ENCODE data around the gene MPP1. TPM values are rescaled to one million over a fixed set of nuclear protein-coding genes. Genes with fewer than 3 reads are reported as not detected.

Gene MPP1
- total RNA-seq, 2 experiments from 2014 or later: 22.5 to 24.9 TPM

GRCh38 chrX:154738011-154738738 lies 67.1 kb downstream of the MPP1 start:
- Mint-ChIP-seq H3K4me1 (ENCODE audit: low read depth) (peaks cover 76% of the 10 kb centered on the region), H3K27ac (peak overlapping the region; percentile 89), H3K36me3 (ENCODE audit: low read depth) (peaks cover 8% of the 10 kb centered on the region), H3K9me3 (no peaks in the 10 kb centered on the region), H3K4me3 (peak overlapping the region; percentile 46), H3K27me3 (no peaks in the 10 kb centered on the region)
- DNase-seq: peak; percentile 52
- intact Hi-C loops (cut with micrococcal nuclease): no loop called here
- POLR2A ChIA-PET: interaction anchor here (0.6 kb wide), 1 partner anchor 195 kb away, joined by 3 read pairs; no protein-coding TSS in a partner anchor
- no peak for TF ChIP-seq CTCF (IDR thresholded peaks at IDR 0.05)
- CTCF ChIA-PET: interaction anchor here (1.5 to 4.6 kb wide), 2 partner anchors 11 to 20 kb away, joined by 7 to 41 read pairs; partner anchors contain the start of gene GAB3
- peak; percentile 22 for ATAC-seq

- DNase-seq: no peak
- ChIA-PET CTCF (interaction anchor here (1.5 to 4.6 kb wide), 2 partner anchors 12 to 19 kb away, joined by 7 to 41 read pairs; partner anchors contain the start of gene GAB3), POLR2A (interaction anchor here (0.6 kb wide), 1 partner anchor 11 kb away, joined by 3 read pairs; no protein-coding TSS in a partner anchor)
- Mint-ChIP-seq H3K4me1 (ENCODE audit: low read depth) (peaks cover 82% of the 10 kb centered on the region), H3K27ac (peak overlapping the region; percentile 96), H3K9me3 (no peaks in the 10 kb centered on the region), H3K27me3 (no peaks in the 10 kb centered on the region), H3K36me3 (ENCODE audit: low read depth) (peaks cover 8% of the 10 kb centered on the region), H3K4me3 (peak overlapping the region; percentile 22)
- TF ChIP-seq CTCF (IDR thresholded peaks at IDR 0.05): no peak
- ATAC-seq: no peak
- intact Hi-C loops (cut with micrococcal nuclease): no loop called here
These were observed 68.1 kb downstream of the MPP1 start for GRCh38 chrX:154737136-154737535.

GRCh38 chrX:154735695-154736393 lies 69.4 kb downstream of the MPP1 start:
- no peak for TF ChIP-seq CTCF (IDR thresholded peaks at IDR 0.05)
- DNase-seq (no peak), ATAC-seq (no peak)
- H3K4me1 Mint-ChIP-seq (ENCODE audit: low read depth): peaks cover 91% of the 10 kb centered on the region
- CTCF ChIA-PET: interaction anchor here (4.6 kb wide), 1 partner anchor 14 kb away, joined by 41 read pairs; the partner anchor contains the start of gene GAB3
- H3K36me3 Mint-ChIP-seq (ENCODE audit: low read depth): peaks cover 8% of the 10 kb centered on the region
- no peaks in the 10 kb centered on the region for H3K9me3 Mint-ChIP-seq
- no peaks in the 10 kb centered on the region for H3K27me3 Mint-ChIP-seq
- intact Hi-C loops (cut with micrococcal nuclease): no loop called here
- H3K4me3 Mint-ChIP-seq: peak overlapping the region; percentile 64
- H3K27ac Mint-ChIP-seq: peak overlapping the region; percentile 96
- POLR2A ChIA-PET: interaction anchor here (1.1 to 6.5 kb wide), 2 partner anchors 16 to 18 kb away, joined by 3 to 31 read pairs; no protein-coding TSS in a partner anchor

GRCh38 chrX:154734061-154734781 lies 71.1 kb downstream of the MPP1 start:
- Mint-ChIP-seq H3K27me3 (no peaks in the 10 kb centered on the region), H3K36me3 (ENCODE audit: low read depth) (peaks cover 8% of the 10 kb centered on the region), H3K4me1 (ENCODE audit: low read depth) (peaks cover 98% of the 10 kb centered on the region), H3K4me3 (peak overlapping the region; percentile 64), H3K9me3 (no peaks in the 10 kb centered on the region), H3K27ac (peak overlapping the region; percentile 96)
- DNase-seq: peak; percentile 45
- ChIA-PET CTCF (interaction anchor here (1.1 to 1.8 kb wide), 3 partner anchors 9 to 17 kb away, joined by 3 to 9 read pairs (median 4); no protein-coding TSS in a partner anchor), POLR2A (interaction anchor here (1.1 to 6.5 kb wide), 2 partner anchors 16 to 17 kb away, joined by 3 to 31 read pairs; no protein-coding TSS in a partner anchor)
- TF ChIP-seq CTCF (IDR thresholded peaks at IDR 0.05): no peak
- intact Hi-C loops (cut with micrococcal nuclease): no loop called here
- peak; percentile 58 for ATAC-seq

All from activated CD8-positive, alpha-beta T cell treated with anti-CD3 and anti-CD28 coated beads for 36 hours (primary cell).